ENCODE results near the gene BFSP1. TPM values are rescaled to one million over a fixed set of nuclear protein-coding genes. Genes with fewer than 3 reads are reported as not detected.

BFSP1 gene
- total and polyA plus RNA-seq, 2 experiments from 2014 or later: 2.0 to 2.3 TPM

- no peak overlapping the region for H2AFZ ChIP-seq
- H4K20me1 ChIP-seq (ENCODE audit: insufficient read depth, poor library complexity, severe bottlenecking): no peaks in the 10 kb centered on the region
- WGBS (ENCODE audit: low lambda C conversion rate, missing lambda C conversion rate): 84% methylated on average over 2 of the region's 2 CpGs
Observed at GRCh38 chr20:17460119-17460518, 71.1 kb downstream of the BFSP1 start.

GRCh38 chr20:17457588-17458190 lies 73.5 kb downstream of the BFSP1 start:
- H3K4me3 ChIP-seq: no peak overlapping the region
- 86% methylated on average over 6 of the region's 6 CpGs for WGBS (ENCODE audit: low lambda C conversion rate, missing lambda C conversion rate)
- no peaks in the 10 kb centered on the region for H3K9me3 ChIP-seq (ENCODE audit: low read depth)
- H3K36me3 ChIP-seq (replicated peaks; ENCODE audit: insufficient read depth, low read depth): no peaks in the 10 kb centered on the region
- no peaks in the 10 kb centered on the region for H3K79me2 ChIP-seq
- H3K9me2 ChIP-seq (replicated peaks; ENCODE audit: insufficient read depth): no peaks in the 10 kb centered on the region
- H3K4me2 ChIP-seq: no peak overlapping the region
- no peak overlapping the region for H2AFZ ChIP-seq
- no peaks in the 10 kb centered on the region for H4K20me1 ChIP-seq (ENCODE audit: insufficient read depth, poor library complexity, severe bottlenecking)
- no peaks in the 10 kb centered on the region for H3K27me3 ChIP-seq
- TF ChIP-seq EZH2phosphoT487 (IDR thresholded peaks at IDR 0.05; ENCODE audit: low read depth, severe bottlenecking, unreplicated experiment): no peak
- no peak for TF ChIP-seq EZH2 (IDR thresholded peaks at IDR 0.05; ENCODE audit: borderline replicate concordance)
- no peak for TF ChIP-seq CTCF (IDR thresholded peaks at IDR 0.05; ENCODE audit: poor library complexity)
- no peaks in the 10 kb centered on the region for H3K4me1 ChIP-seq (ENCODE audit: insufficient read depth)
- no peak overlapping the region for H3K27ac ChIP-seq
- no peak for DNase-seq (ENCODE audit: low spot score)

More at GRCh38 chr20:17460119-17460518, 71.1 kb downstream of the BFSP1 start:
- H3K36me3 ChIP-seq (replicated peaks; ENCODE audit: insufficient read depth, low read depth): no peaks in the 10 kb centered on the region
- H3K9me2 ChIP-seq (replicated peaks; ENCODE audit: insufficient read depth): no peaks in the 10 kb centered on the region
- H3K9me3 ChIP-seq (ENCODE audit: low read depth): no peaks in the 10 kb centered on the region
- no peak overlapping the region for H3K4me3 ChIP-seq
- no peak for DNase-seq (ENCODE audit: low spot score)
- no peaks in the 10 kb centered on the region for H3K4me1 ChIP-seq (ENCODE audit: insufficient read depth)
- no peak overlapping the region for H3K4me2 ChIP-seq
- no peaks in the 10 kb centered on the region for H3K79me2 ChIP-seq
- no peak overlapping the region for H3K27ac ChIP-seq
- H3K27me3 ChIP-seq: no peaks in the 10 kb centered on the region
- TF ChIP-seq CTCF (IDR thresholded peaks at IDR 0.05; ENCODE audit: poor library complexity) (no peak), EZH2phosphoT487 (IDR thresholded peaks at IDR 0.05; ENCODE audit: low read depth, severe bottlenecking, unreplicated experiment) (no peak), EZH2 (IDR thresholded peaks at IDR 0.05; ENCODE audit: borderline replicate concordance) (no peak)

GRCh38 chr20:17457079-17457478 lies 74.1 kb downstream of the BFSP1 start:
- H2AFZ ChIP-seq: no peak overlapping the region
- H3K27ac ChIP-seq: no peak overlapping the region
- no peaks in the 10 kb centered on the region for H3K4me1 ChIP-seq (ENCODE audit: insufficient read depth)
- H3K27me3 ChIP-seq: no peaks in the 10 kb centered on the region
- no peak overlapping the region for H3K4me3 ChIP-seq
- H3K36me3 ChIP-seq (replicated peaks; ENCODE audit: insufficient read depth, low read depth): no peaks in the 10 kb centered on the region
- no peaks in the 10 kb centered on the region for H4K20me1 ChIP-seq (ENCODE audit: insufficient read depth, poor library complexity, severe bottlenecking)
- TF ChIP-seq CTCF (IDR thresholded peaks at IDR 0.05; ENCODE audit: poor library complexity): no peak
- TF ChIP-seq EZH2 (IDR thresholded peaks at IDR 0.05; ENCODE audit: borderline replicate concordance): no peak
- no peak for TF ChIP-seq EZH2phosphoT487 (IDR thresholded peaks at IDR 0.05; ENCODE audit: low read depth, severe bottlenecking, unreplicated experiment)
- no peaks in the 10 kb centered on the region for H3K9me3 ChIP-seq (ENCODE audit: low read depth)
- WGBS (ENCODE audit: low lambda C conversion rate, missing lambda C conversion rate): 85% methylated on average over 1 of the region's 1 CpG
- H3K79me2 ChIP-seq: no peaks in the 10 kb centered on the region
- H3K9me2 ChIP-seq (replicated peaks; ENCODE audit: insufficient read depth): no peaks in the 10 kb centered on the region
- no peak for DNase-seq (ENCODE audit: low spot score)
- H3K4me2 ChIP-seq: no peak overlapping the region

All from hepatocyte (in vitro differentiated cells).